ENCODE results near the gene RFLNA. TPM values are rescaled to one million over a fixed set of nuclear protein-coding genes. Genes with fewer than 3 reads are reported as not detected.
A peak's percentile ranks its signal among the peaks of the same experiment; 100 is the strongest.

RFLNA gene
- total and polyA plus RNA-seq, 9 donors: 0.72 to 8.7 (median 3.3) TPM

GRCh38 chr12:124336184-124336437 is 41.2 kb downstream of the RFLNA start:
- Histone ChIP-seq H3K27ac (no peak overlapping the region), H3K27me3 (no peaks in the 10 kb centered on the region), H3K9me3 (no peaks in the 10 kb centered on the region), H3K36me3 (no peaks in the 10 kb centered on the region), H3K4me3 (no peak overlapping the region), H3K4me1 (ENCODE audit: insufficient read depth) (no peaks in the 10 kb centered on the region)
- WGBS, 3 donors: 90 to 92% (median 91%) methylated on average over 12 of the region's 12 CpGs
- intact Hi-C loops (cut with DNase I): no loop called here
- TF ChIP-seq EP300 (IDR thresholded peaks at IDR 0.05): no peak
- no peak for TF ChIP-seq POLR2A (IDR thresholded peaks at IDR 0.05)
- TF ChIP-seq, protein P1, sequence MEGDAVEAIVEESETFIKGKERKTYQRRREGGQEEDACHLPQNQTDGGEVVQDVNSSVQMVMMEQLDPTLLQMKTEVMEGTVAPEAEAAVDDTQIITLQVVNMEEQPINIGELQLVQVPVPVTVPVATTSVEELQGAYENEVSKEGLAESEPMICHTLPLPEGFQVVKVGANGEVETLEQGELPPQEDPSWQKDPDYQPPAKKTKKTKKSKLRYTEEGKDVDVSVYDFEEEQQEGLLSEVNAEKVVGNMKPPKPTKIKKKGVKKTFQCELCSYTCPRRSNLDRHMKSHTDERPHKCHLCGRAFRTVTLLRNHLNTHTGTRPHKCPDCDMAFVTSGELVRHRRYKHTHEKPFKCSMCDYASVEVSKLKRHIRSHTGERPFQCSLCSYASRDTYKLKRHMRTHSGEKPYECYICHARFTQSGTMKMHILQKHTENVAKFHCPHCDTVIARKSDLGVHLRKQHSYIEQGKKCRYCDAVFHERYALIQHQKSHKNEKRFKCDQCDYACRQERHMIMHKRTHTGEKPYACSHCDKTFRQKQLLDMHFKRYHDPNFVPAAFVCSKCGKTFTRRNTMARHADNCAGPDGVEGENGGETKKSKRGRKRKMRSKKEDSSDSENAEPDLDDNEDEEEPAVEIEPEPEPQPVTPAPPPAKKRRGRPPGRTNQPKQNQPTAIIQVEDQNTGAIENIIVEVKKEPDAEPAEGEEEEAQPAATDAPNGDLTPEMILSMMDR (IDR thresholded peaks at IDR 0.05): no peak
- DNase-seq: no peak

DNA sequence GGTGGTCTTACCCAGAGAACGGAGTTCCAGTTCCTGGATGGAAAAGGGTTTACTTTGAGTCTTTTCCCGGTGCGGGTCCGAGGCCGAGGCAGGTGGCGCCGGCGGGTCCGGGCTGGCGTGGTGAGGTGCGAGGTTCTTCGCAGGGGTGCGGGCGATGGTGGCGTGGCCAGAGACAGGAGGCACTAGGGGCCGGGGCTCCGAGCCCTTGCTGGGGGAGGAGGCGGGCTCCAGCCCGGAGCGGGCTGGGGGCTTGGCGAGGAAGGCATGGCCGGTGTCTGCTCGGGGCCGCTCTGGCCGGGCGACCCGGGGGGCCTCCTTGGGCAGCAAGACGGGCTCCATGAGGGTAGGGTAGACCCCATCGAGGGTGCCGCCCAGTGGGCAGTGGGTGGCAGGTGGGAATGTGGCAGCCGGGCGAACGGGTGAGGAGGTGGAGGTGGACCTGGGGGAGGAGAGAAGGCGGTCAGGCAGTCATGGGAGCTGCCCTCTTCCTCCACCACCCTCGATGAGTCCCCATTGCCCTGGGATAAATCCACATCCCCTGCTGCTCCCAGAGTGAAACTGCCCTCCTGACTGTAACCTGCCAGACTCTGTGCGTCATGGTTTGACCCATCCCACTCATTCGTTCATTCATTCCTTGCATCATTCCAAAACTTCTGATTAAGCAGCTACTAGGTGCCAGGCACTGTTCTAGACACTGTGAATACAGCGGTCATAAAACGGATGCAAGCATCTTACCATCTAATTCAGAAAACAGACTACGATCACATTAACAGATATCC is 42.0 kb downstream of the RFLNA start:
- H3K36me3 ChIP-seq: no peaks in the 10 kb centered on the region
- intact Hi-C loops (cut with DNase I): no loop called here
- TF ChIP-seq EP300 (IDR thresholded peaks at IDR 0.05) (no peak), POLR2A (IDR thresholded peaks at IDR 0.05) (no peak)
- TF ChIP-seq, protein P1 (IDR thresholded peaks at IDR 0.05): no peak
- 90 to 92% (median 90%) methylated on average over 40 of the region's 40 CpGs for WGBS, 3 donors
- no peak overlapping the region for H3K4me3 ChIP-seq
- H3K4me1 ChIP-seq (ENCODE audit: insufficient read depth): no peaks in the 10 kb centered on the region
- H3K27ac ChIP-seq: no peak overlapping the region
- no peaks in the 10 kb centered on the region for H3K27me3 ChIP-seq
- peak in 1 of 5 donors; percentile 31 for DNase-seq
- H3K9me3 ChIP-seq: no peaks in the 10 kb centered on the region

DNA sequence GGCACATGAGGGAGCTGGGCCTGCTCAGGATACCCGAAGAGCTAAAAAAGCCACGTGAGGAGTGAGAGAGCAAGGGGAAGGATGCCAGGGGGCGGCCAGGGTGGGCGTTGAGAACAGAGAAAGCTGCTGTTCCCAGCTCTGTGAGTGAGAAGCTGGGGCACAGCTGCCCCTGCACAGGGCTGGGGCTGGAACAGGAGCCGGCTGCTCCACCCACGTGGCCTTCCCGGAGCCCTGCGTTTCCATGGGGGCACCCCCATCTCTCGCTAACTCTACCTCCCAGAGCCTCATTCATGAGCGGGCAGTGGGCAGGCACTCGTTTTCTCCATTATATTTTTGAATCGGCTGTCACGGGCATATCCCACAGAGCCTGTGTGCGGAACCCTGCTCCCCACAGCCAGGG is 42.7 kb downstream of the RFLNA start:
- no peaks in the 10 kb centered on the region for H3K36me3 ChIP-seq
- H3K4me3 ChIP-seq: no peak overlapping the region
- H3K4me1 ChIP-seq (ENCODE audit: insufficient read depth): no peaks in the 10 kb centered on the region
- H3K27me3 ChIP-seq: no peaks in the 10 kb centered on the region
- 73 to 78% (median 75%) methylated on average over 14 of the region's 14 CpGs for WGBS, 3 donors
- no peak overlapping the region for H3K27ac ChIP-seq
- TF ChIP-seq, protein P1 (IDR thresholded peaks at IDR 0.05): no peak
- TF ChIP-seq EP300 (IDR thresholded peaks at IDR 0.05): no peak
- no peak for DNase-seq
- intact Hi-C loops (cut with DNase I): no loop called here
- no peaks in the 10 kb centered on the region for H3K9me3 ChIP-seq

DNA sequence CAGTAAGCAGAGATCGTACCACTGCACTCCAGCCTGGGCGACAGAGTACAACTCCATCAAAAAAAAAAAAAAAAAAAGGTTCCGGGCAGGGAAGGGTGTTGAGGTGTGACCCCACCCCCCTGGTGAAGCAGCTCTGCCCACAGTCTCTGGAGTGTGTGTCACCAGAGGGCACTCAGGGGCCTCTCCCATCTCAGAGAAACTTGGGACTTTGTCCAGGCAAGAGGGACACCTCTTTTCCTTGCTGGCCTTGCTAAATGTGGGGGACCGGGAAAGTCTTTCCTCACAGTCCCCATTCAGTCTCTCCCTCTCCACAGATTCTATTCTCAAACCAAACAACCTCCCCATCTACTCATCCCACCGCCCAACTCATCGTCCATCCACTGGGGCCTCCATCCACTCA is 43.6 kb downstream of the RFLNA start:
- intact Hi-C loops (cut with DNase I): no loop called here
- TF ChIP-seq EP300 (IDR thresholded peaks at IDR 0.05) (no peak), POLR2A (IDR thresholded peaks at IDR 0.05) (no peak)
- TF ChIP-seq, protein P1 (IDR thresholded peaks at IDR 0.05): no peak
- Histone ChIP-seq H3K27me3 (no peaks in the 10 kb centered on the region), H3K4me3 (no peak overlapping the region), H3K27ac (no peak overlapping the region), H3K36me3 (no peaks in the 10 kb centered on the region), H3K4me1 (ENCODE audit: insufficient read depth) (no peaks in the 10 kb centered on the region), H3K9me3 (no peaks in the 10 kb centered on the region)
- DNase-seq: no peak
- WGBS, 3 donors: 88 to 94% (median 90%) methylated on average over 6 of the region's 6 CpGs
